ENCODE data around the gene AP5S1.

The AP5S1 gene

GRCh38 chr20:3813848-3814581 is 6.3 kb upstream of the AP5S1 start:
- no peaks in the 10 kb centered on the region for H3K27me3 ChIP-seq (ENCODE audit: control insufficient read depth, insufficient read depth, low read length)

GRCh38 chr20:3814928-3815495 is 5.3 kb upstream of the AP5S1 start:
- Histone ChIP-seq H3K27ac (ENCODE audit: low read depth, low read length) (no peak overlapping the region), H3K27me3 (ENCODE audit: control insufficient read depth, insufficient read depth, low read length) (no peaks in the 10 kb centered on the region), H3K4me3 (ENCODE audit: low read depth, low read length) (no peak overlapping the region), H3K9ac (ENCODE audit: low read depth, low read length) (no peak overlapping the region), H3K36me3 (ENCODE audit: control insufficient read depth, insufficient read depth, low read length) (no peaks in the 10 kb centered on the region), H3K4me1 (ENCODE audit: control insufficient read depth, insufficient read depth, low read length) (peaks cover 12% of the 10 kb centered on the region), H3K9me3 (ENCODE audit: control insufficient read depth, insufficient read depth, low read length) (no peaks in the 10 kb centered on the region)

More at GRCh38 chr20:3813848-3814581, 6.3 kb upstream of the AP5S1 start:
- Histone ChIP-seq H3K9ac (ENCODE audit: low read depth, low read length) (no peak overlapping the region), H3K4me1 (ENCODE audit: control insufficient read depth, insufficient read depth, low read length) (peaks cover 6% of the 10 kb centered on the region), H3K36me3 (ENCODE audit: control insufficient read depth, insufficient read depth, low read length) (no peaks in the 10 kb centered on the region), H3K4me3 (ENCODE audit: low read depth, low read length) (no peak overlapping the region), H3K9me3 (ENCODE audit: control insufficient read depth, insufficient read depth, low read length) (no peaks in the 10 kb centered on the region), H3K27ac (ENCODE audit: low read depth, low read length) (no peak overlapping the region)

GRCh38 chr20:3815703-3816315 is 4.5 kb upstream of the AP5S1 start:
- Histone ChIP-seq H3K27ac (ENCODE audit: low read depth, low read length) (no peak overlapping the region), H3K9me3 (ENCODE audit: control insufficient read depth, insufficient read depth, low read length) (no peaks in the 10 kb centered on the region), H3K36me3 (ENCODE audit: control insufficient read depth, insufficient read depth, low read length) (no peaks in the 10 kb centered on the region), H3K4me3 (ENCODE audit: low read depth, low read length) (no peak overlapping the region), H3K4me1 (ENCODE audit: control insufficient read depth, insufficient read depth, low read length) (peaks cover 12% of the 10 kb centered on the region), H3K27me3 (ENCODE audit: control insufficient read depth, insufficient read depth, low read length) (no peaks in the 10 kb centered on the region), H3K9ac (ENCODE audit: low read depth, low read length) (no peak overlapping the region)

- no peak overlapping the region for H3K4me3 ChIP-seq (ENCODE audit: low read depth, low read length)
- no peaks in the 10 kb centered on the region for H3K27me3 ChIP-seq (ENCODE audit: control insufficient read depth, insufficient read depth, low read length)
- H3K9me3 ChIP-seq (ENCODE audit: control insufficient read depth, insufficient read depth, low read length) = no peaks in the 10 kb centered on the region
- peaks cover 12% of the 10 kb centered on the region for H3K4me1 ChIP-seq (ENCODE audit: control insufficient read depth, insufficient read depth, low read length)
- no peak overlapping the region for H3K9ac ChIP-seq (ENCODE audit: low read depth, low read length)
- H3K36me3 ChIP-seq (ENCODE audit: control insufficient read depth, insufficient read depth, low read length) = peaks cover 7% of the 10 kb centered on the region
- no peak overlapping the region for H3K27ac ChIP-seq (ENCODE audit: low read depth, low read length)
Observed at GRCh38 chr20:3818155-3819151, 1.9 kb upstream of the AP5S1 start.

- H3K27ac ChIP-seq (ENCODE audit: low read depth, low read length) = peak overlapping the region; percentile 96
- no peaks in the 10 kb centered on the region for H3K9me3 ChIP-seq (ENCODE audit: control insufficient read depth, insufficient read depth, low read length)
- peaks cover 12% of the 10 kb centered on the region for H3K4me1 ChIP-seq (ENCODE audit: control insufficient read depth, insufficient read depth, low read length)
- no peaks in the 10 kb centered on the region for H3K27me3 ChIP-seq (ENCODE audit: control insufficient read depth, insufficient read depth, low read length)
- 0 out of 2 replicates have a peak overlapping the region, but pooled peaks have one; percentile 6 for H3K9ac ChIP-seq (ENCODE audit: low read depth, low read length)
- peaks cover 16% of the 10 kb centered on the region for H3K36me3 ChIP-seq (ENCODE audit: control insufficient read depth, insufficient read depth, low read length)
- H3K4me3 ChIP-seq (ENCODE audit: low read depth, low read length) = peak overlapping the region; percentile 95
Observed at GRCh38 chr20:3819411-3820047, 818 bp upstream of the AP5S1 start.

- Histone ChIP-seq H3K27me3 (ENCODE audit: control insufficient read depth, insufficient read depth, low read length) (no peaks in the 10 kb centered on the region), H3K36me3 (ENCODE audit: control insufficient read depth, insufficient read depth, low read length) (peaks cover 16% of the 10 kb centered on the region), H3K9me3 (ENCODE audit: control insufficient read depth, insufficient read depth, low read length) (no peaks in the 10 kb centered on the region), H3K9ac (ENCODE audit: low read depth, low read length) (peak overlapping the region; percentile 98), H3K27ac (ENCODE audit: low read depth, low read length) (peak overlapping the region; percentile 96), H3K4me1 (ENCODE audit: control insufficient read depth, insufficient read depth, low read length) (peaks cover 7% of the 10 kb centered on the region), H3K4me3 (ENCODE audit: low read depth, low read length) (peak overlapping the region; percentile 95)
Observed at GRCh38 chr20:3820901-3821727, 767 bp downstream of the AP5S1 start.

- Histone ChIP-seq H3K9me3 (ENCODE audit: control insufficient read depth, insufficient read depth, low read length) (no peaks in the 10 kb centered on the region), H3K27ac (ENCODE audit: low read depth, low read length) (no peak overlapping the region), H3K4me3 (ENCODE audit: low read depth, low read length) (no peak overlapping the region), H3K9ac (ENCODE audit: low read depth, low read length) (no peak overlapping the region), H3K36me3 (ENCODE audit: control insufficient read depth, insufficient read depth, low read length) (peaks cover 16% of the 10 kb centered on the region), H3K4me1 (ENCODE audit: control insufficient read depth, insufficient read depth, low read length) (0 out of 2 replicates have a peak, but pooled peaks cover 5% of the 10 kb centered on the region), H3K27me3 (ENCODE audit: control insufficient read depth, insufficient read depth, low read length) (no peaks in the 10 kb centered on the region)
Observed at GRCh38 chr20:3821996-3822395, 1.6 kb downstream of the AP5S1 start.

GRCh38 chr20:3823881-3824280 is 3.5 kb downstream of the AP5S1 start:
- Histone ChIP-seq H3K9ac (ENCODE audit: low read depth, low read length) (no peak overlapping the region), H3K27ac (ENCODE audit: low read depth, low read length) (no peak overlapping the region), H3K27me3 (ENCODE audit: control insufficient read depth, insufficient read depth, low read length) (no peaks in the 10 kb centered on the region), H3K4me3 (ENCODE audit: low read depth, low read length) (no peak overlapping the region), H3K36me3 (ENCODE audit: control insufficient read depth, insufficient read depth, low read length) (peaks cover 16% of the 10 kb centered on the region), H3K4me1 (ENCODE audit: control insufficient read depth, insufficient read depth, low read length) (0 out of 2 replicates have a peak, but pooled peaks cover 5% of the 10 kb centered on the region), H3K9me3 (ENCODE audit: control insufficient read depth, insufficient read depth, low read length) (no peaks in the 10 kb centered on the region)

- no peak overlapping the region for H3K27ac ChIP-seq (ENCODE audit: low read depth, low read length)
- H3K27me3 ChIP-seq (ENCODE audit: control insufficient read depth, insufficient read depth, low read length) = no peaks in the 10 kb centered on the region
- H3K4me1 ChIP-seq (ENCODE audit: control insufficient read depth, insufficient read depth, low read length) = no peaks in the 10 kb centered on the region
- H3K9me3 ChIP-seq (ENCODE audit: control insufficient read depth, insufficient read depth, low read length) = no peaks in the 10 kb centered on the region
- no peak overlapping the region for H3K9ac ChIP-seq (ENCODE audit: low read depth, low read length)
- no peak overlapping the region for H3K4me3 ChIP-seq (ENCODE audit: low read depth, low read length)
- peaks cover 16% of the 10 kb centered on the region for H3K36me3 ChIP-seq (ENCODE audit: control insufficient read depth, insufficient read depth, low read length)
Observed at GRCh38 chr20:3825526-3825925, 5.2 kb downstream of the AP5S1 start.
